22Rv1 (cell line): ENCODE measurements around the gene NOC2L.

ENCODE experiments used
- CTCF ChIP-seq: fragments of 450-650 bp; IDR thresholded peaks from 2 replicates; pipeline ENCODE4 v1.5.1; 2017; ENCODE audit warnings: mild to moderate bottlenecking
- ZFX ChIP-seq: fragments of 450-650 bp; IDR thresholded peaks from 2 replicates; pipeline ENCODE4 v1.6.1; 2017; ENCODE audit warnings: antibody characterized with exemption, borderline replicate concordance

- TF ChIP-seq CTCF (no peak), ZFX (no peak)
Observed at GRCh38 chr1:937521-937920, 21.5 kb downstream of the NOC2L start.
